GM18502 (cell line): ENCODE results near the gene TBC1D22A.

ENCODE experiments used
- ATAC-seq: cut with Tn5 transposase; IDR thresholded peaks from one replicate; pipeline ENCODE4 v1.9.1; 2021; ENCODE audit warnings: mild to moderate bottlenecking; ENCODE audit not compliant: unreplicated experiment, poor library complexity

TBC1D22A gene

DNA sequence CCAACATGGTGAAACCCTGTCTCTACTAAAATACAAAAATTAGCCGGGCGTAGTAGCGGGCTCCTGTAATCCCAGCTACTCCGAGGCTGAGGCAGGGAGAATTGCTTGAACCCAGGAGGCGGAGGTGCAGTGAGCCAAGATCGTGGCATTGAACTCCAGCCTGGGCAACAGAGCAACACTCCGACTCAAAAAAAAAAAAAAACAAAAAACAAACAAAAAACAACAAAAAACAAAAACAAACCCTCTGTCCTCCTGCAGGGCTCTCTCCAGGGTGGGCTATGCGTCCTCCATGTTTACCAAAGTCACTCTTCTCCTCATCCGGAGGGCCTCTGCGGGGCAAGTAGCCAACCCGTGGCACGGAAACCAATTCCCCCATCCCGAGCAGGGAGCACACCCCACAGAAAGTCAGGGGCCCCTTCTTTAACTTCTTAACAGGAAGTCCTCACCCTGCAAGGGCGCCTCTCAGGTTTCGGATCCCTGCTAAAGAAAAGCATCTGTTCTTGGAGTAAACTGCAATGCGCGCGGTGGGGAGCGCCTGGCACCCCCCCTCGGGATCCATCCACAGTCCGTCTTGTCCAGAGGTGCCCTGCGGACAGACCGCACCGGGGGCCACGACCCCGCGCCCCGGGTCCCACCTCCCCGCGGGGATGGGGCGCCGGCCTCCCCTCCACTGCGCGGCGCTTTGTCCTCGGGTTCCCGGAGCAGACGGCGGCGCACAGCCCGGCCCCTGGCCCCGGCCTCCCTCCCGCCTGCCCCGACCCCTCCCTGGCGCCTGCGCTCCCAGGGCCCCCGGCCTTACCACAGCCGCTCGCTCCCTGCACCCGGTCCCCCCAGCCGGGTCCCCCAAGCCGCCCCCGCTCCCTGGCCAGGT is 25.1 kb upstream of the TBC1D22A start:
- ATAC-seq, result peak; percentile 32

GRCh38 chr22:46737976-46738646 is 24.3 kb upstream of the TBC1D22A start, which contains the start of gene CERK:
Gene CERK, minus strand, starts transcription at chr22:46738252. Its CDS starts 104 bp downstream, at chr22:46738148.
- ATAC-seq, result peak; percentile 42

- ATAC-seq, result peak; percentile 23
These were observed 23.8 kb upstream of the TBC1D22A start for GRCh38 chr22:46738647-46739093.

- peak; percentile 18 for ATAC-seq
These were observed 23.2 kb upstream of the TBC1D22A start for GRCh38 chr22:46739094-46739870.

DNA sequence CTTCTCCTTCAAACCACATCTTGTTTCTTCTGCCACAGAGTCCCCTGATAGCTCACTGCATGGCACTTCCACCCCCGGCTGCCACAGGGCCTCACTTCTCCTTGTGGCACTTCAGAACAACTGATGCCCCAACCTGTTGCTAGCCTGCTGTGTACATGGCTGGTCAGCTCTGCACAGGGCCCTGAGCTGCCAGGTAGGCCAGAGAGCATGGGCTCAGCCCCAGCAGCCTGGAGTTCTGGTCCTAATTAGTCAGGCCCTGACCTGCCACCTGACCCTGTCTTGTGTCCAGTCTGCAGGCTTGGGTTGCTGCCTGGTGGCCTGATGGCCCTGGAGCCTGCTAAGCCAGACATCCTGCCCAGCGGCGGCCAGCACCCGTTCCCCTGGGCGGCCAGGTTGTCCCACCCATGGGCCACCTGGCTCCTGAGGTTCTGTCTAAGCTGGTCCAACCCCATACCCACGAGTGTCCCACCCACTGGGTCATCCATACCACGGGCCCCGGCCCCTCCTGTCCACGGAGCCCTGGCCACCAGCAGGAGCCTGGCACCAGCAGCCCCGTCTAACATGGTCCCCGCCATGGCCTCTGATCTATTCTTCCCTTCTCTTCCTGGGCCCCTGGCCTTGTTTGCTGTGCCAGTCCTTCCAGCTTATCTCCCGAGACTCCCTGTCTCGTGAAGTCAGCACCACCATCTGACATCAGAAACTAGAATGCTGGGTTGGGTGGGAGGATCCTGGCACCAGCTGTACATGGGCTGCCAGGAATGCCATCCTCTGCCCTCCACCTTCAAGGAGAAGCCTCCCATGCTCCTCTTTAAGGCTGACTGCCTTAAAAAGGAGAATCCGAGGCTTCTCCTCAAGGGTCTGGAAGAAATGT is 21.3 kb upstream of the TBC1D22A start:
- no peak for ATAC-seq

DNA sequence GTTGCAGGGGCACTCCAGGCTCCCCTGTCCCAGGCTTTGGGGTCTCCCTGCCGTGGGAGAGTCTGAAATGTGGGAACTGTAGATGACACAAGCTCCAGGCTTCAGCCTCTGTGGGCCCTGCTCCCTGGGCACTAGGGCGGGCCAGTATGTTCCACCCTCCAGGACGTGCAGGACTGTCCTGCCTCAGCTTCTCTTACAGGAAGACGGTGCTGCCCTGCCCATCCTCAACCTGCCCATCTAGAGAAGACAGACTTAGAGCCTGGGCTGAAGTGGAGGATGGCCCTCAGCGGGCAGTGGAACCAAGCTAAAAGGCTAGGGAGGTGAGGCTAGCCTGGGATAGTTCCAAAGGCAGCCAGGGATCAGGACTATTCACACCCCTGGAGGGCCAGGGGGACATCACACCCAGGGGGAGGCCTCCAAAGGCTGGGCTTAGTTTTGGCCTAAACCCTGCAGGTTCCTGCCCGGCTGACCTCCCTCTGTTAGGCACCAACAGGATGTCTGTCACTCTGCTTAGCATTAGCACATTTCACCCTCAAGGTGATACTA is 20.4 kb upstream of the TBC1D22A start:
- no peak for ATAC-seq

DNA sequence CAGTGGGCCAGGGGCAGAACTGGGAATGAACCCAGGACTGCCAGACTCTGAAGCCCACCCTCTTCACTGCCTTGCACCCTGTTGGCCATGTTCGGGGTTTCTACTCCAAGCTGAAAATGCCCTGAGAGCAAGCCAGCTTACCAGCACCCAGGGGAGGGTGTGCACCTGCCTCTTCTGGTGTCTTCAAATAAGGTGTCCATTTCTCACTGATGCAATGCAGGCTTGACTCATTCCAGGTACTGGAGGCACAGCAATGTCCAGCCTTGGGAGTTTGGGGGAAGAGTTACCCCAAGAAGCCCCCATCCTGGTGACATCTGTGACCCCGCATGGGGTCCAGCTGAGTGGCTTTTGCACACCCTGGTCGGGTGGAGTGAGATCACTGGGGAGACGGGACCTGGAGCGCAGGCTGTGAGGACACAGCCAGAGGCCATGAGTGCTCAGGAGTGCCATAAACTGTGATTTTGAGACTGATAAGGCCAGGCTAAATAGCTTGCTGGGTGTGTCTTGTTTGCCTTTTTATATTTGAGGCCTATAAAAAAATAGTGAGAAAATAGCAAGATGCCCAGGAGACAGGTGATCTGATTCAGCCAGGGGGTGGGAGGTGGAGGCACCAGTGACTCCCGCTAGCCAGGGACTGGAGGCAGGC is 19.8 kb upstream of the TBC1D22A start:
- no peak for ATAC-seq

DNA sequence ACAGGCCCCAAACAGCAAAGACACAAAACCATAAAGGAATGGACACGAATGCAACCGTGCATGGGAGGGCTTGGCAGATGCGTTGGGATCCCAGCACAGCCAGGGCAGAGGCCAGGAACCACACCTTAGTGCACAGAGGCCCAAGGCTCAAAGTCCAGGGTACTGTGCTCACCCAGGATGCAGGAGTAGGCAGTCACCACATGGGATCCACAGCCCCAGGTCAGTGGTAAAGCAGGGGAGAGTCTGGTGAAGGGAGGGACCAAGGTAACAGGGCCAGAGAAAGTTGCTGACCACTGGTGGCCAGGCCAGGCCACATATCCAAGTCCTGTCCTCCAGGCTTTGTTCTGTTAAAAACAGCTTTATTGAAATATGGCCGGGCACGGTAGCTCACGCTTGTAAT is 17.9 kb upstream of the TBC1D22A start:
- ATAC-seq, result no peak

DNA sequence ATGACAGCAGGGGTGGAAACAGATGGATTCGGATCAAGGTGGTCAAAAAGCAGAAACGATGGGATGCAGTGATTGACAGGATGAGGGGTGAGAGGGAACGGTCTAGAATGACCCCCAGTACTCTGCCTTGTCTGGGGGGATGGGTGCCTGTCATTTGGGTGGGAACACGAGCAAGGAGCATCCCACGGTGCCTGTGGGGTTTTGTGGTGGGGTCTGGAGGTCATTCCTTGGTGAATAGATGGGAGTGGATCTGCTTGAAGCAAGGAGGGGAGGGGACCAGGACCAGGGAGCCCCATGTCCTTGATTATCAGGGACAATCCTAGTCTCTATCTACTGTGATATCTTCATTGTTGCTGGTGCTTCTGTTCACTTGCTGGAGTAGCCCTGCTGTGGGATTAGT is 16.3 kb upstream of the TBC1D22A start:
- no peak for ATAC-seq

- ATAC-seq, result no peak
These were observed 15.8 kb upstream of the TBC1D22A start for GRCh38 chr22:46746620-46747019.

GRCh38 chr22:46747646-46748045 is 14.8 kb upstream of the TBC1D22A start:
- no peak for ATAC-seq

- no peak for ATAC-seq
These were observed 14.1 kb upstream of the TBC1D22A start for GRCh38 chr22:46748206-46748907.

- ATAC-seq, result no peak
These were observed 13.4 kb upstream of the TBC1D22A start for GRCh38 chr22:46748908-46749675.

- no peak for ATAC-seq
These were observed 12.5 kb upstream of the TBC1D22A start for GRCh38 chr22:46749682-46750529.

GRCh38 chr22:46750530-46750800 is 12.0 kb upstream of the TBC1D22A start:
- ATAC-seq, result no peak

DNA sequence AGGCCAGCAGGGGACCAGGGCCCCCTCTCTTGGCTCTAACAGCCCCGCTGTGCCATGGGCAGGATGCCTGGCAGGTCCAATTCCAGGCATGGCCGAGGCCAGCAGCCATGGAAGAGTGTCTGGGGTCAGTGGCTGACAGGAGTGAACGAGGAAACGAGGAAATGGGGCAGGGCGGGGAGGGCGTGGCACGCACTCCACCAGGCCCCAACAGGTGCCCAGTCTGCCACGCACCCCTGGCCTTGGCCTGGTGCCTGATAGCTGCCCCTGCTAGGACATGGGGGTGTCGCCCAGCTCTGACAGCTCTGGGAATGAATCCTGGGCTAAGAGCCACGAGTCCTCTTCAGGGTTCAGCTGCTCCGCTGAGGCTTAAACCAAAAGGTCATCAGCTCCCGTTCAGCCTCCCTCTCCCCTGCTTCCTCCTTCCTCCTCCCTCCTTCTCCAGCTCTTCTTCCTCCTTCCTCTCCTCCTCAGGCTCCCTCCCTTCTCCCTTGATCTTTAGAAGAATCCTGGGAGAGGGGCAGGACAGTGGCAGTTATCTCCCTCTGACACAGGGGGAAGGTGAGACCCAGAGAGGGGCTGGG is 11.5 kb upstream of the TBC1D22A start:
- ATAC-seq, result no peak
